Activated CD4-positive, alpha-beta T cell treated with anti-CD3 and anti-CD28 coated beads, Interleukin-2, amount 10 ng/mL, durations not matched to agents 7 days and 5 days (primary cell): ENCODE results near the gene HBQ1. TPM values are rescaled to one million over a fixed set of nuclear protein-coding genes. Genes with fewer than 3 reads are reported as not detected.

ENCODE experiments used
- CTCF ChIA-PET: fragments of 350-600 bp; sonication (Branson Sonifier 250); formaldehyde crosslinking; loops from one replicate; lab custom pipeline; 2021; ENCODE audit warnings: antibody characterized with exemption; lab: Charles Lee
- POLR2A ChIA-PET: fragments of 350-600 bp; sonication (Branson Sonifier 250); formaldehyde crosslinking; loops from one replicate; lab custom pipeline; 2021; ENCODE audit warnings: antibody characterized with exemption; lab: Charles Lee
- DNase-seq: peaks from one replicate; pipeline ENCODE4 v3.0.0-alpha.2; 2020
- H3K27ac Mint-ChIP-seq: one replicate; pipeline ENCODE4 v1.8.0; 2021; ENCODE audit warnings: mild to moderate bottlenecking, moderate library complexity, mixed read lengths
- H3K27me3 Mint-ChIP-seq: one replicate; pipeline ENCODE4 v1.8.0; 2021; ENCODE audit warnings: mixed read lengths
- H3K36me3 Mint-ChIP-seq: one replicate; pipeline ENCODE4 v1.8.0; 2021; ENCODE audit warnings: low read depth, mixed read lengths
- H3K4me1 Mint-ChIP-seq: one replicate; pipeline ENCODE4 v1.8.0; 2021; ENCODE audit warnings: mixed read lengths
- H3K4me3 Mint-ChIP-seq: one replicate; pipeline ENCODE4 v1.8.0; 2021; ENCODE audit warnings: mild to moderate bottlenecking, moderate library complexity, mixed read lengths
- H3K9me3 Mint-ChIP-seq: one replicate; pipeline ENCODE4 v1.8.0; 2021; ENCODE audit warnings: mixed read lengths
- total RNA-seq, 2 experiments: library from RNA; stranded (reverse); gene quantifications; one replicate each; pipeline ENCODE4 v1.2.3, GENCODE V29; 2021

HBQ1 gene
- total RNA-seq: not detected

- H3K4me3 Mint-ChIP-seq: no peak within 1 kb of the TSS
- peaks cover 10% of the 10 kb centered on the region for H3K4me1 Mint-ChIP-seq
- POLR2A ChIA-PET: no interaction called here
- H3K27me3 Mint-ChIP-seq: peaks cover 31% of the 10 kb centered on the region
- DNase-seq: no peak
- CTCF ChIA-PET: interaction anchor here (1.0 to 2.4 kb wide), 2 partner anchors 9 to 12 kb away, joined by 3 to 7 read pairs; no protein-coding TSS in a partner anchor
- no peaks in the 10 kb centered on the region for H3K9me3 Mint-ChIP-seq
- no peak within 1 kb of the TSS for H3K27ac Mint-ChIP-seq
- H3K36me3 Mint-ChIP-seq: peaks cover 1% of the 10 kb centered on the region
Observed at GRCh38 chr16:180101-180675, at the start of gene HBQ1. Gene HBQ1 (plus strand): TSS chr16:180459. CDS start chr16:180487, 28 bp downstream.

GRCh38 chr16:130533-131173 lies 49.6 kb upstream of the HBQ1 start:
- Mint-ChIP-seq H3K4me1 (peaks cover 38% of the 10 kb centered on the region), H3K36me3 (no peaks in the 10 kb centered on the region), H3K9me3 (no peaks in the 10 kb centered on the region), H3K4me3 (no peak overlapping the region), H3K27me3 (no peaks in the 10 kb centered on the region), H3K27ac (no peak overlapping the region)
- POLR2A ChIA-PET: no interaction called here
- CTCF ChIA-PET: no interaction called here
- no peak for DNase-seq

- ChIA-PET POLR2A (no interaction called here), CTCF (interaction anchor here (1.6 kb wide), 1 partner anchor 35 kb away, joined by 6 read pairs; no protein-coding TSS in a partner anchor)
- Mint-ChIP-seq H3K27me3 (no peaks in the 10 kb centered on the region), H3K4me3 (no peak overlapping the region), H3K27ac (peak overlapping the region; percentile 50), H3K4me1 (peaks cover 43% of the 10 kb centered on the region), H3K9me3 (no peaks in the 10 kb centered on the region), H3K36me3 (peaks cover 4% of the 10 kb centered on the region)
- no peak for DNase-seq
Observed at GRCh38 chr16:132120-132519, 48.1 kb upstream of the HBQ1 start.

DNA sequence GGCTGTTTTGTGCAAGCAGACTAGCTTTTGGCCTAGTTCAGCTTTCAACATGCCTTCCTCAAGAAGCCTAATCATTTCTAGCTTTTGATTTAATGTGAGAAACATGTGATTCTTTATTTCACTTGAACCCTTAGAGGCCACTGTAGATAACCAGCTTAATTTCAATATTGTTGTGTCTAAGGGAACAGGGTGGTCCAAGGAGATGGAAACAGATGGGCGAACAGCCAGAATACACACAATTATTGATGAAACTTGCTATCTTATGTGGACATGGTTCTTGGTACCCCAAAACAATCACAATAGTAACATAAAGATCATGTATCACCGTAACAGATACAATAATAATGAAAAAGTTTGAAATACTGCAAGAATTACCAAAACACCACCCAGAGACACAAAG lies 46.5 kb upstream of the HBQ1 start:
- ChIA-PET POLR2A (no interaction called here), CTCF (interaction anchor here (1.2 to 1.6 kb wide), 4 partner anchors 9 to 68 kb away, joined by 3 to 6 read pairs (median 5); no protein-coding TSS in a partner anchor)
- no peak for DNase-seq
- H3K4me1 Mint-ChIP-seq: peaks cover 49% of the 10 kb centered on the region
- H3K4me3 Mint-ChIP-seq: no peak overlapping the region
- H3K9me3 Mint-ChIP-seq: no peaks in the 10 kb centered on the region
- H3K36me3 Mint-ChIP-seq: peaks cover 4% of the 10 kb centered on the region
- H3K27ac Mint-ChIP-seq: no peak overlapping the region
- no peaks in the 10 kb centered on the region for H3K27me3 Mint-ChIP-seq

DNA sequence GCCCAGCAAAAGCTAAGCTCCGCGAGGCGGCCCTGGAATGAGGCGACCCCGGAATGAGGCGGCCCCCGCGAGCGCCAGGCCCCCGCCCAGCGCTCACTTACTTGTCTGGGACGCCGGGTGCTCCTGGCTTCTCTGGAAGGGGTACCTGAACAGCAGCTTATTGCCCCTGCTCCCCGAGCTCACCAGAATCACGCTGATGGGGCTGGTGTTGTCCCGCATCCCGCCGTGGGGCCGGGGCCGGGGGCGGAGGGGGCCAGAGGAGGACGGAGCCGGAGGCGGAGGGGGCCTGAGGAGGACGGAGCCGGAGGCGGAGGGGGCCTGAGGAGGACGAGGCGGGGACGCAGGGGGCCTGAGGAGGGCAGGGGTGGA lies 42.2 kb upstream of the HBQ1 start:
- H3K27ac Mint-ChIP-seq: peak overlapping the region; percentile 88
- DNase-seq: peak; percentile 22
- CTCF ChIA-PET: interaction anchor here (0.7 kb wide), 1 partner anchor 29 kb away, joined by 4 read pairs; no protein-coding TSS in a partner anchor
- H3K36me3 Mint-ChIP-seq: peaks cover 4% of the 10 kb centered on the region
- H3K4me1 Mint-ChIP-seq: peaks cover 28% of the 10 kb centered on the region
- POLR2A ChIA-PET: no interaction called here
- H3K4me3 Mint-ChIP-seq: peak overlapping the region; percentile 80
- peaks cover 4% of the 10 kb centered on the region for H3K27me3 Mint-ChIP-seq
- no peaks in the 10 kb centered on the region for H3K9me3 Mint-ChIP-seq

DNA sequence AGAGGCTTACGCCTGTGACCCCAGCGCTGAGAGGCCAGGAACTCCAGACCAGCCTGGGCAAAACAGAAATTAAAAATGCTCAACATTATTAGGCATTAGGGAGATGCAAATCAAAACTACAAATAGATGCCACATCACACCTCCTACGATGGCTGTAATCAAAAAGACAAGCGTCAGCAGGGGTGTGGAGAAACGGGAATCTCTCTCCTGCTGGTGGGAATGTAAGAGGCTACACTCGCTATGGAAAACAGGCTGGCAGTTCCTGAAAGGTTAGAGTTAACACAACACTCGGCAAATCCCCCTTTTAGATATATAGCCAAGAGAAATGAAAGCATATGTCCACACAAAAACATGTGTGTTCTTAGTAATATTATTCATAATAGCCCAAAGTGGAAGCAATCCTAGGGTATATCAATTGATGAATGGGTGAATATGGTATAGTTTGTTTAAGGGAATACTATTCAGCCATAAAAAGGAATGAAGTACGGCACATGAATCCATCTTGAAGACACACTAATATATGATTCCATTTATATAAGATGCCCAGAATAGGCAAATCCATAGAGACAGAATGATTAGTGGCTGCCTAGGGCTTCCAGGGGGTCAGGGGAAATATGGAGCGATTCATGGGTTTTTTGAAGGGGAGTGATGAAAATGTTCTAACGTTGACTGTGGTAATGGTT lies 39.9 kb upstream of the HBQ1 start:
- peak overlapping the region; percentile 68 for H3K27ac Mint-ChIP-seq
- H3K4me1 Mint-ChIP-seq: peaks cover 15% of the 10 kb centered on the region
- POLR2A ChIA-PET: no interaction called here
- H3K4me3 Mint-ChIP-seq: peak overlapping the region; percentile 95
- peaks cover 4% of the 10 kb centered on the region for H3K36me3 Mint-ChIP-seq
- CTCF ChIA-PET: interaction anchor here (1.4 kb wide), 1 partner anchor 44 kb away, joined by 5 read pairs; no protein-coding TSS in a partner anchor
- DNase-seq: no peak
- no peaks in the 10 kb centered on the region for H3K9me3 Mint-ChIP-seq
- H3K27me3 Mint-ChIP-seq: peaks cover 14% of the 10 kb centered on the region

DNA sequence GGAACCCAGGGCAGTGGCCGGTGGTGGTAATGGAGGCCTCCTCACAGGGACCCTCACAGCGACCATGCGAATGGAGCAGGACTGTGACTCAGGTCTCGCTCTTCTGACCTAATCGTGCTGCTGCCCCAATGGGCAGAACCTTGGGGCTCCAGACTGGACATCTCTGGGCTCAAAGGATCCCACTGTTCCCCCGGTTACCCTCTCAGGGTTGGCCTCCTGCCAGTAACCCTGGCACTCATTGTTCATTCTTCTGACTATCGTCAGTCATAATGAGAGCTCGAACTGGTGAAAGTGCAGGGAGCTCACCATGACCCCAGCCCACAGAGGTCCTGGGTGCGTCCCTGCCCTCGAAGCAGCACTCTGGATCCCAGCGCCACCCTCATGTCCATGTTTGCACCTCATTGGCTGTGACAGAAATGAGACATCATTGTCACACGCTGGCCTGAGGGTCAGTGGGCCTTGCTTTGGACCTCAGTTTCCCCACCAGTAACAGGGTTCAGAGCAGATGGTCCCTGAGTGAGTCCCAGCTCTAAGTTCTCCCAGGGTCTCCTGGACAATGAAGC lies 37.8 kb upstream of the HBQ1 start:
- POLR2A ChIA-PET: no interaction called here
- Mint-ChIP-seq H3K9me3 (no peaks in the 10 kb centered on the region), H3K27ac (no peak overlapping the region), H3K36me3 (no peaks in the 10 kb centered on the region), H3K4me1 (peaks cover 4% of the 10 kb centered on the region), H3K4me3 (no peak overlapping the region), H3K27me3 (peaks cover 14% of the 10 kb centered on the region)
- no peak for DNase-seq
- CTCF ChIA-PET: interaction anchor here (1.4 kb wide), 1 partner anchor 36 kb away, joined by 7 read pairs; no protein-coding TSS in a partner anchor

DNA sequence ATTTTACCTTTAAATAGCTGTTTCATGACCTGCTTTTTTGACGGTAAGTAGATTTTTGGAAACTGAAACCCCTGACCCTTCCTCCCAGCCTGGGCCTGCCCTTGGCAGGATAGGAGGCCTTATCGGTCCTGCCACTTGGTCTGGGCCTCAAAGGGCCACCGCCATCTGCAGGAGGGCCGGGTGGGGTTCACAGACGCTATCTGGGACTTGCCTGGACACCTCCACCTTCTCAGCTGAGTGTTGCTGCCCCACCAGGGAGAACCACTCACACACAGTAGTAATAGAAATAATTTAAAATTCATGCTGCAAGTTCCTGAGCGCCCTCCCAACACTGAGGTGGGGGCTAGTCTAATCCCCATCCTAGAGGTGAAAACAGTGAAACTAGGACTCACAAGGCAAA lies 37.2 kb upstream of the HBQ1 start:
- Mint-ChIP-seq H3K4me3 (no peak overlapping the region), H3K27me3 (peaks cover 14% of the 10 kb centered on the region), H3K27ac (no peak overlapping the region), H3K9me3 (no peaks in the 10 kb centered on the region), H3K36me3 (no peaks in the 10 kb centered on the region), H3K4me1 (peaks cover 2% of the 10 kb centered on the region)
- POLR2A ChIA-PET: no interaction called here
- CTCF ChIA-PET: interaction anchor here (1.4 kb wide), 1 partner anchor 36 kb away, joined by 7 read pairs; no protein-coding TSS in a partner anchor
- DNase-seq: no peak

GRCh38 chr16:143456-143855 lies 36.8 kb upstream of the HBQ1 start:
- ChIA-PET CTCF (no interaction called here), POLR2A (no interaction called here)
- peaks cover 2% of the 10 kb centered on the region for H3K4me1 Mint-ChIP-seq
- H3K27me3 Mint-ChIP-seq: peaks cover 14% of the 10 kb centered on the region
- no peaks in the 10 kb centered on the region for H3K9me3 Mint-ChIP-seq
- no peak overlapping the region for H3K27ac Mint-ChIP-seq
- H3K36me3 Mint-ChIP-seq: no peaks in the 10 kb centered on the region
- DNase-seq: no peak
- no peak overlapping the region for H3K4me3 Mint-ChIP-seq

DNA sequence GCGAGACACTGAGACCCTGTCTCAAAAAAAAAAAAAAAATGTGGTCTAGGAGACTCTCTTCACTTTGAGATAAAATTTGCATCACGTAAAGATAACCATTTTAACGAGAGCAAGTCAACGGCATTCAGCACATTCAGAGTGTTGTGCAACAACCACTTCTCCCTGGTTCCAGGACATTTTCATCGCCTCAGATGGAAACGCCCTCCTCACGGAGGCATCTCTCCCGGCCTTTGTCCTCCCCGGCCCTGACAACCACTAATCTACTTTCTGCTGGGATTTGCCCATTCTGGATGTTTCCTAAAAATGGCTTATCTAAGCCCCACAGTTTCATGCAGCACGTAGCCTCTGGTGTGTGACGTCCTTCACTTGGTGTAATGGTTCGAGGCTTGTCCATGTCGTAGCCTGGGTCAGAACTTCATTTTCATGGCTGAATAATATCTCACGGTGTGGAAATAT lies 35.4 kb upstream of the HBQ1 start:
- ChIA-PET CTCF (no interaction called here), POLR2A (no interaction called here)
- Mint-ChIP-seq H3K4me1 (no peaks in the 10 kb centered on the region), H3K36me3 (no peaks in the 10 kb centered on the region), H3K9me3 (no peaks in the 10 kb centered on the region), H3K4me3 (no peak overlapping the region), H3K27ac (no peak overlapping the region), H3K27me3 (peaks cover 23% of the 10 kb centered on the region)
- no peak for DNase-seq

DNA sequence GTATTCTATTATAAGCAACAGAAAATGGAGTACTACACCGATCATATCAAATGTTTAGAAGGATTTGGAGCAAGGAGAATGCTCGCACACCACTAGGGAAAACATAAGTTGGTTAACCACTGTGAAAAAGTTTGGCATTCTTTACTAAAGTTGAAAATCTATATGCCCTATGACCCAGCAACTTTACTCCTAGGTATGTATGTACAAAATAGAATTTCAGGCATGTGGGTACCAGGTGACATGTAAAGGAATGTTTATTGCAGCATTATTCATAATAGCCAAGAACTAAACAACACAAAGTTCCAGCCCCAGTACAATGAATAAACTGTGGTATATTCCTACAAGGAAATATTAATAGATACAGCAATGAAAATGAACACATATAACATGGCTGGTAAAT lies 33.6 kb upstream of the HBQ1 start:
- Mint-ChIP-seq H3K9me3 (no peaks in the 10 kb centered on the region), H3K4me1 (no peaks in the 10 kb centered on the region), H3K27me3 (peaks cover 23% of the 10 kb centered on the region), H3K27ac (no peak overlapping the region), H3K4me3 (no peak overlapping the region), H3K36me3 (no peaks in the 10 kb centered on the region)
- no peak for DNase-seq
- CTCF ChIA-PET: interaction anchor here (0.6 kb wide), 1 partner anchor 195 kb away, joined by 3 read pairs; no protein-coding TSS in a partner anchor
- POLR2A ChIA-PET: no interaction called here

DNA sequence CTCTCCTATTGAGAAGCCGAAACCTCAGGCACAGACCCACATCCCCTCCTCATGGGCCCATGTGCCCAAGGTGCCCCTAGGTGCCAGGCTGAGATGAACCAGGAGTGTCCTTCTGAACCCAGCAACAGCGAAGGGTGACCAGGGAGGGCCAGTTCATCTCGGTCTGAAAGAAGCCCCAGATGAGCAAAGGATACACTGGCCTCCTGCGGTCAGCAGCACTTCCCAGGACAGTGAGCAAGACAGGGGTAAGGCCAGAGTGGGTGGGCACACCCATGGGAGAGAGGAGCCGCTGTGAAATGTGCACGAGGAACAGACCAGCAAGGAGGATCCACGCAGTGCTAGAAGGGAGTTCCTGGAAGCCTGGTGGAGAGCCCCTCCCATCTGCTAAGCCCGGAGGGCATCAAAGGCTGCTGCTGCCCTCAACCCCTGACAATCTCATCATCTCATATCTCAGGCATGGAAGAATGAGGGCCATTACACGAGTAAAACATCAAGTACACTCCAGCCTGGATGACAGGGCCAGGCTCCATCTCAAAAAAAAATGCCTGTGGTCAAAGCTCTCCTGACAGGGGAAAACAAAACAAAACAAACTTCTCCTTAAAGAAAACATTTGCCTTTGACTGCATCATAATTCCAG lies 31.1 kb upstream of the HBQ1 start:
- POLR2A ChIA-PET: no interaction called here
- no peaks in the 10 kb centered on the region for H3K36me3 Mint-ChIP-seq
- no peak for DNase-seq

More for the DNA sequence above, 31.1 kb upstream of the HBQ1 start:
- CTCF ChIA-PET: interaction anchor here (0.7 to 1.8 kb wide), 2 partner anchors 31 to 52 kb away, joined by 4 read pairs; no protein-coding TSS in a partner anchor
- Mint-ChIP-seq H3K4me1 (no peaks in the 10 kb centered on the region), H3K27ac (no peak overlapping the region), H3K4me3 (no peak overlapping the region), H3K27me3 (peaks cover 25% of the 10 kb centered on the region), H3K9me3 (no peaks in the 10 kb centered on the region)
